CD4-positive, alpha-beta T cell (primary cell): ENCODE data around the gene ALK. TPM values are rescaled to one million over a fixed set of nuclear protein-coding genes. Genes with fewer than 3 reads are reported as not detected.

Experiments used
- ATAC-seq: fragments of 200-7000 bp; cut with Tn5 transposase; one replicate; pipeline ENCODE4 v1.10.0; 2022; ENCODE audit warnings: mild to moderate bottlenecking; ENCODE audit not compliant: poor library complexity
- CTCF ChIA-PET: fragments of 350-600 bp; sonication (Branson Sonifier 250); formaldehyde crosslinking; loops from one replicate; lab custom pipeline; 2021; ENCODE audit warnings: antibody characterized with exemption, inconsistent platforms; lab: Charles Lee
- POLR2A ChIA-PET: fragments of 350-600 bp; sonication (Branson Sonifier 250); formaldehyde crosslinking; loops from one replicate; lab custom pipeline; 2021; ENCODE audit warnings: antibody characterized with exemption, inconsistent platforms; lab: Charles Lee
- DNase-seq, 14 experiments: peaks; one replicate each; pipeline ENCODE4 v3.0.0-alpha.2; 2013 to 2020; ENCODE audit warnings: mixed read lengths in 2 of 14
- H3K27ac ChIP-seq, 2 donors: one replicate each; pipeline versions ENCODE4 v1.5.1 to v1.7.0; 2013; ENCODE audit warnings: low read length in 2 of 2, low read depth in 1 of 2, mild to moderate bottlenecking in 1 of 2
- H3K27me3 ChIP-seq, 2 experiments: 1 replicate in 1 of 2; 2 replicates in 1 of 2; pipeline versions ENCODE4 v1.6.1 to v1.7.0; 2013; ENCODE audit warnings: low read length in 2 of 2, control low read depth in 1 of 2, mild to moderate bottlenecking in 1 of 2, moderate library complexity in 1 of 2; ENCODE audit not compliant: insufficient read depth in 2 of 2, control insufficient read depth in 1 of 2
- H3K36me3 ChIP-seq: one replicate; pipeline ENCODE4 v1.6.1; 2013; ENCODE audit warnings: low read length, control low read depth; ENCODE audit not compliant: insufficient read depth
- H3K4me1 ChIP-seq: one replicate; pipeline ENCODE4 v1.6.1; 2013; ENCODE audit warnings: low read length, control low read depth; ENCODE audit not compliant: insufficient read depth
- H3K4me3 ChIP-seq: one replicate; pipeline ENCODE4 v1.5.1; 2013; ENCODE audit warnings: mild to moderate bottlenecking, low read length, moderate library complexity
- H3K9me3 ChIP-seq, 2 experiments: 1 replicate in 1 of 2; 2 replicates in 1 of 2; pipeline versions ENCODE4 v1.6.1 to v1.7.0; 2013; ENCODE audit warnings: low read length in 2 of 2, mild to moderate bottlenecking in 2 of 2, control low read depth in 1 of 2, moderate library complexity in 1 of 2; ENCODE audit not compliant: control insufficient read depth in 1 of 2, insufficient read depth in 1 of 2
- H3K27ac Mint-ChIP-seq: one replicate; pipeline ENCODE4 v1.8.0; 2020; ENCODE audit warnings: mixed read lengths
- H3K27me3 Mint-ChIP-seq: one replicate; pipeline ENCODE4 v1.8.0; 2021; ENCODE audit warnings: mixed read lengths
- H3K36me3 Mint-ChIP-seq: one replicate; pipeline ENCODE4 v1.8.0; 2021; ENCODE audit warnings: low read depth, mixed read lengths
- H3K4me1 Mint-ChIP-seq: one replicate; pipeline ENCODE4 v1.8.0; 2021; ENCODE audit warnings: low read depth, mixed read lengths
- H3K4me3 Mint-ChIP-seq: one replicate; pipeline ENCODE4 v1.8.0; 2020; ENCODE audit warnings: mild to moderate bottlenecking, mixed read lengths
- H3K9me3 Mint-ChIP-seq: one replicate; pipeline ENCODE4 v1.8.0; 2020; ENCODE audit warnings: mixed read lengths
- intact Hi-C, 2 experiments: fragments of 100-400 bp; cut with DNase I in 1 of 2; cut with micrococcal nuclease in 1 of 2; formaldehyde crosslinking; loops; one replicate each; pipeline versions ENCODE4 v1.15.1 to v1.9.0; 2023 to 2025; cut with DNase I, micrococcal nuclease
- total RNA-seq, 174 experiments: library from RNA in 2 of 174; stranded (reverse) in 2 of 174; gene quantifications; one replicate each; pipeline ENCODE4 v1.2.3 and lab custom pipeline; 2021 to 2026
- TF ChIP-seq, protein P1 (sequence below): fragments of 200-600 bp; IDR thresholded peaks from one replicate; pipeline ENCODE4 v1.8.0; 2022; ENCODE audit warnings: antibody characterized with exemption, mild to moderate bottlenecking

The ALK gene
- total RNA-seq, 2 experiments from 2014 or later = not detected

DNA sequence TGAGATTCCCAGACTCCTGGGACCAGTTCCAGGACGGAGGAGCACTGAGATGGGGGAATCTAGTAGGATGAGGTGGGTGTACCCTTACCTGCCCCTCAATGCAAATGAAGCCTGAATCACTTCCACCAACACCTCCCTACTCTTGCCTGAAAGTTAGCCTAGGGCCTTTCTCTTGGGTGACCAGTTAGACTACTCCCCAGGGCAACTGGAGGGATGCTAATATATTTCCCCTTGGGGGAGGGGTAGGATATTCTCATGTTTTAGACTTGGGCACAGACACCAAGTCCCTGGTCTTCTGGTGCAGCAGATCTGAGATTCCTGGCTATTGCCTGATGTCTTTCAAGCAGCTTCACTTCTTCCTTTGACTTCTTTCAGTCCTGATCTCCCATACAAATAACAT lies 334.5 kb downstream of the ALK start:
- TF ChIP-seq, protein P1, sequence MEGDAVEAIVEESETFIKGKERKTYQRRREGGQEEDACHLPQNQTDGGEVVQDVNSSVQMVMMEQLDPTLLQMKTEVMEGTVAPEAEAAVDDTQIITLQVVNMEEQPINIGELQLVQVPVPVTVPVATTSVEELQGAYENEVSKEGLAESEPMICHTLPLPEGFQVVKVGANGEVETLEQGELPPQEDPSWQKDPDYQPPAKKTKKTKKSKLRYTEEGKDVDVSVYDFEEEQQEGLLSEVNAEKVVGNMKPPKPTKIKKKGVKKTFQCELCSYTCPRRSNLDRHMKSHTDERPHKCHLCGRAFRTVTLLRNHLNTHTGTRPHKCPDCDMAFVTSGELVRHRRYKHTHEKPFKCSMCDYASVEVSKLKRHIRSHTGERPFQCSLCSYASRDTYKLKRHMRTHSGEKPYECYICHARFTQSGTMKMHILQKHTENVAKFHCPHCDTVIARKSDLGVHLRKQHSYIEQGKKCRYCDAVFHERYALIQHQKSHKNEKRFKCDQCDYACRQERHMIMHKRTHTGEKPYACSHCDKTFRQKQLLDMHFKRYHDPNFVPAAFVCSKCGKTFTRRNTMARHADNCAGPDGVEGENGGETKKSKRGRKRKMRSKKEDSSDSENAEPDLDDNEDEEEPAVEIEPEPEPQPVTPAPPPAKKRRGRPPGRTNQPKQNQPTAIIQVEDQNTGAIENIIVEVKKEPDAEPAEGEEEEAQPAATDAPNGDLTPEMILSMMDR = no peak
- ATAC-seq (no peak), DNase-seq (no peak)
- ChIA-PET CTCF (no interaction called here), POLR2A (no interaction called here)
- Mint-ChIP-seq H3K4me3 (no peak overlapping the region), H3K9me3 (no peaks in the 10 kb centered on the region), H3K27ac (no peak overlapping the region), H3K4me1 (no peaks in the 10 kb centered on the region), H3K27me3 (no peaks in the 10 kb centered on the region), H3K36me3 (no peaks in the 10 kb centered on the region)
- intact Hi-C loops = no loop called here
- Histone ChIP-seq H3K27ac (no peak overlapping the region), H3K27me3 (no peaks in the 10 kb centered on the region), H3K9me3 (no peaks in the 10 kb centered on the region), H3K4me1 (no peaks in the 10 kb centered on the region), H3K36me3 (no peaks in the 10 kb centered on the region), H3K4me3 (no peak overlapping the region)

DNA sequence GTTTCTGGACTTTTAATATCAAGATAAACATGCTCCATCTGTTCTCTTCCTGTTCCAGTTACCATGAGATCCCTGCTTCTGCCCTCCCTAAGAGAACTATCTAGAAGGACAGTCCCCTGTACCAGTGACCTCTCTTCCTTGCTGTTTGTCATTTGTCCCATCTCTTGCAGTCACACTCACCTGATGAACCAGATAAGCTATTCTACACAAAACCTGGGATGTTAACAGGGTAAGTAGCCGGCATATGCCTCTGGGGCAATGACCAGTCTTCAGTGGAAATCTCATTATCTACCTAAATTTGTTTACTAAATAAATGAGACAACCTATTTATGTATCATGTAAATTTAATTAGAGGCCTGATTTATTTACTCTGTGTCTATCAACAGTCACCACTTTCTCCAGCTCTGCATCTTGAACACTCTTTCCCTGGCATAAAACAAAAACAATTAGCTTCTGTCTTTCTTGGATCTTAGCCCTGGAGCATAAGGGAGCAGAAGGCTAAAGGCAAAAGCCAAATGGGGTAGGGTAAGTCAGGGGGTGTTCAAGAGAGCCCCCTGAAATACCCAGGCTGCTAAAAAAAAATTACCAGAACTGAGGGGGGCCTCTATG lies 337.7 kb downstream of the ALK start:
- H3K4me1 ChIP-seq = no peaks in the 10 kb centered on the region
- no peaks in the 10 kb centered on the region for H3K9me3 Mint-ChIP-seq
- H3K36me3 ChIP-seq = no peaks in the 10 kb centered on the region
- no peak overlapping the region for H3K27ac Mint-ChIP-seq
- peaks cover 5% of the 10 kb centered on the region for H3K27me3 Mint-ChIP-seq
- no peaks in the 10 kb centered on the region for H3K9me3 ChIP-seq
- POLR2A ChIA-PET = no interaction called here
- CTCF ChIA-PET = no interaction called here
- H3K27ac ChIP-seq = no peak overlapping the region
- intact Hi-C loops = no loop called here
- no peak overlapping the region for H3K4me3 Mint-ChIP-seq
- ATAC-seq (no peak), DNase-seq (no peak)
- no peak overlapping the region for H3K4me3 ChIP-seq
- TF ChIP-seq, protein P1 = no peak
- H3K27me3 ChIP-seq = no peaks in the 10 kb centered on the region
- H3K36me3 Mint-ChIP-seq = no peaks in the 10 kb centered on the region
- no peaks in the 10 kb centered on the region for H3K4me1 Mint-ChIP-seq

DNA sequence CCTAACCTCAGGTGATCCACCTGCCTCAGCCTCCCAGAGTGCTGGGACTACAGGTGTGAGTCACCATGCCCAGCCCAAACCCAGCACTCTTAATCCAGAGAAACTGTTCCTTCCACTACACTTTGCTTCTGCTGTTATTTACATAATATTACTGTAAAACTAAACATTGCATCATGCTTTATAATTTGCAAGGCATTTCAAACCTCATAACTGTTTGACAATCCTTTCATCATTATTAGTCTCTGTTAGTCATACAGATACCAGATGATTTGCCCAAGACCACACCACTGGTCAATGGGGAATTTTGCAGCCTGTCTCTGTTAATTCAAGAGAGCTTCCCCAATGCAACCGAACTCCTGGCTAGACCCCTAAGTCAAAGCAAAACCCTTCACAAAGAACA lies 338.3 kb downstream of the ALK start:
- Histone ChIP-seq H3K27me3 (no peaks in the 10 kb centered on the region), H3K4me3 (no peak overlapping the region), H3K27ac (no peak overlapping the region), H3K9me3 (no peaks in the 10 kb centered on the region), H3K36me3 (no peaks in the 10 kb centered on the region), H3K4me1 (no peaks in the 10 kb centered on the region)
- Mint-ChIP-seq H3K27ac (no peak overlapping the region), H3K36me3 (no peaks in the 10 kb centered on the region), H3K4me3 (no peak overlapping the region), H3K4me1 (no peaks in the 10 kb centered on the region), H3K9me3 (no peaks in the 10 kb centered on the region), H3K27me3 (peaks cover 5% of the 10 kb centered on the region)
- DNase-seq (no peak), ATAC-seq (no peak)
- TF ChIP-seq, protein P1 = no peak
- POLR2A ChIA-PET = no interaction called here
- CTCF ChIA-PET = no interaction called here
- intact Hi-C loops = no loop called here
